Effector CD4-positive, alpha-beta T cell (primary cell): Measurements from ENCODE around the gene CDK14.

Experiments used
- DNase-seq: peaks from one replicate; pipeline ENCODE4 v3.0.0-alpha.2; 2020

Gene CDK14

GRCh38 chr7:91069146-91069545 is 473.0 kb downstream of the CDK14 start:
- DNase-seq = no peak

GRCh38 chr7:91079487-91079886 is 483.4 kb downstream of the CDK14 start:
- DNase-seq = no peak

- no peak for DNase-seq
Observed at GRCh38 chr7:91080351-91080750, 484.2 kb downstream of the CDK14 start.

GRCh38 chr7:91082038-91082437 is 485.9 kb downstream of the CDK14 start:
- DNase-seq = no peak

- DNase-seq = no peak
Observed at GRCh38 chr7:91082852-91083495, 486.9 kb downstream of the CDK14 start.

- no peak for DNase-seq
Observed at GRCh38 chr7:91083855-91084644, 487.9 kb downstream of the CDK14 start.

- no peak for DNase-seq
Observed at GRCh38 chr7:91085175-91085574, 489.1 kb downstream of the CDK14 start.

GRCh38 chr7:91086200-91086599 is 490.1 kb downstream of the CDK14 start:
- no peak for DNase-seq

GRCh38 chr7:91088156-91088555 is 492.0 kb downstream of the CDK14 start:
- DNase-seq = no peak

GRCh38 chr7:91088691-91089090 is 492.6 kb downstream of the CDK14 start:
- no peak for DNase-seq

GRCh38 chr7:91089382-91089963 is 493.4 kb downstream of the CDK14 start:
- DNase-seq = no peak

DNA sequence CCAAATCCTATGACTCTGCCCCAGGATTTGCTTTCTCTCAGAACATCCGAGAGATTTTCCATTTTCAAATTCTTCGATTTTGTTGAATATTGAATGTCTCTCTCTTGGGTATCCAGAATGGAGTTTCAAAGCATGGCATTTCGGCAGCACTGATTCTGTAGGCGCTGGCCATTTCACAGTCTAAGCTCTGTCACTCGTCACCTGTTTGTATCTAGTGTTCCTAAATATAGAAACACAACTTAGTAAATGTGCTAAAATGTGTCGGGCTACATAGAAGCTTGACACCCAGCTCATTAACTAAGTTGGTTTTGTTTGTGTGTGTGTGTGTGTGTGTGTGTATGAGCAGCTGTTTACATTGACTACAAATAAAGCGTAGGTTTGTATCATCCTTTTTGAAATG is 494.6 kb downstream of the CDK14 start:
- DNase-seq = no peak

DNA sequence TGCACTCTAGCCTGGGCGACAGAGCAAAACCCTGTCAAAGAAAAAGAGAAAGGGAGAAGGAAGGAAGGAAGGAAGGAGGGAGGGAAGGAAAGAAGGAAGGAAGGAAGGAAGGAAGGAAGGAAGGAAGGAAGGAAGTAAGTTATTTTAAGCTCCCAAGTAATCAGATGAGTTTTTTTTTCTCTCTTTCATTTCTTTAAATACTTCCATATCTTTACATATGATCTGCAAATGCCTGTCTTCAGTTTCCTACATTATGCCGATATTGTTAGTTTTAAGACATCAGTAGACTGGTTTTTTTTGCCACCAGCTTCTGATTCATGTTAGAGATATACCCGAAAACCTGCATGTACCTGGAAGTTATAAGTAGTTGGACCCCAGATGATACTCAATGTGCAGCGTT is 495.5 kb downstream of the CDK14 start:
- no peak for DNase-seq

GRCh38 chr7:91093181-91093580 is 497.1 kb downstream of the CDK14 start:
- no peak for DNase-seq

- no peak for DNase-seq
Observed at GRCh38 chr7:91098566-91098965, 502.4 kb downstream of the CDK14 start.

DNA sequence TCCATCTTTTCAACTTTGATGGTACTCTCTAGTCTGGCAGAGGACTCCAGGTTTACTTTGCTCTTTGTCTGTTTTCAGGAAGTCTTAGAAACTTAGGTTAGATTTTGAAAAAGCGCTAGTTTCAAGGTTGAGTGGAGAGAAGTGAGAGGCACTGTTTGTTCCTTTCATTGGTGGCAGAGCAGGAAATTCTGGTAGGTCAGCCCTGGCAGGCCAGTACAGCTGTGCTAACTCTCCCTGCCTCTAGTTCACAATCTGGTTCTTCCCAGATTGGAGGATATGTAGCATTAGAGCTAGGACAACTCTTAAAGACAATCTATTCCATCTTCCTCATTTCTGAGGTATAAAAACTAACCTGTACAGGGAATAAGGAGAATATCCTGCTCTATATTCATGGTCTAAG is 507.2 kb downstream of the CDK14 start:
- no peak for DNase-seq

- no peak for DNase-seq
Observed at GRCh38 chr7:91107460-91107859, 511.3 kb downstream of the CDK14 start.

DNA sequence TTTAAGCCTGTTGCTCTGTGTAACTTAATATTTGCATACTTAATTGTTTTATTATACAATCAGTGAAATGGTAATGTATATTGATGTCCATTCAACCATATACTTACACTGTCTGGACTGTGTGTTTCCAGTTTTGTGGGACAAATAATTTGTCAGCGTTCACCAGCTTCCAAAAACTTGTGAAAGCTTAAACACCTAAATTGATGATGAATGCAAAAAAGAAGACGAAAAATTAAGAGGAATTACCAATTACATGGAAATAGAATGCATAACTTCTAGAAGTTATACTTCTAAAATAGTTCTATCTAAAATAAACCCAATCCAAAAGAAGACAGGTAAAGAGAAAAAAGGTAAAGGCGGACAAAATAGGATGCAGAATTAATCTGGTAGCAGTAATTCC is 513.1 kb downstream of the CDK14 start:
- no peak for DNase-seq

- DNase-seq = no peak
Observed at GRCh38 chr7:91112902-91113341, 516.8 kb downstream of the CDK14 start.

DNA sequence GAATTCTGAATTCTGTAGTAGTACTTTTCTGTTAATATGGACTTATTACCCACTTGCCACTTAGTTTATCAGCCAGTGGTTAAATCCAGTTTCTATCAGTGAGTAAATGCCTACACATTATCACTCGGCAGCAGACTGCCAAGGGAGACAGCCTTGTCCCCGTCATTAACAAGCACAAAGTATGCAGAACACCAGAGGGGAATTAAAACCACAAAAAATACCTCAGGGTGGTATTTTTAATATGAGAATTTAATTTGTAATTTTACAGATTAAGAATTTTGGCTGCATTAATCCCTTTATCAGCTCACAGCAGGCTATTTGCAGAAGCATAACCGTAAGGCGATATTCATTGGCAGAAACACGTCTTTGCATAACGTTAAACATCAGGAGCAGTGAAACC is 518.1 kb downstream of the CDK14 start:
- DNase-seq = no peak

DNA sequence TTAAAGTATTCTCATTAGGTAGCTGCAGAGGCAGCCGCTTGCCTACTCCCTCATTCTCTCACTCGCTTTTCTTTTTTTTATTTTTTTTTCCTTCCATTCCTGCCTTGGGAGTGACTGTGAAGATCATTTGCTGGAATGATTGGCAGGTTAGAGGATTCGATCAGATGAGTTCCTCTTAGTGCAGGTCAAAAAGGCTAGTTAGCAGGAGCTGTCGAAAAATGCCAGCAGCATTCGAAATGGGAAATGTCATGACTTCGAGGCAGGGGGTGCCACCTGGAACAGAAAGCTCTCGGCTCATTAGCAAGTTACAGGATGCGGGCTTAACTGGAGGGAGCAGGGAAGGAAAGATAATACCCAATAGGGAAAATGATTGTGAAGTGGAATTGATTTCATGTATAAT is 530.6 kb downstream of the CDK14 start:
- no peak for DNase-seq

GRCh38 chr7:91127325-91127724 is 531.2 kb downstream of the CDK14 start:
- no peak for DNase-seq

DNA sequence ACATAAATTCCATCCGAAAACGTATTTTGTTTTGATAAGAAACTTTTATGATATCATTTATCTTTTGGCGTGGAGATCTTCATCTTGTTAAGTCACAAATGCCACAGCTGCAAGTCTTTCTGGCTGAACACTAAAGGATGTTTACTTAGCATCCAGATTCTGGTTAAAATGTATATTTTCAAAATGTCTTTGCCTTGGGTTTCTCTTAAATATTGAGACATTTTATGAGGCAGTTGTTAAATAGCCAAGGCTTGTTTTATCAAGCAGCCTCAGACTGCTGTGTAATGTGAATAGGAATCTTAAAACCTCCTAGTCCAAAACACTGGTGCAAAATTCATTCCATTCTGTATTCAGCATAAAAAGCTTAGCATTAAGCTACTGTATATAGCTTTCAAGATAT is 531.8 kb downstream of the CDK14 start:
- no peak for DNase-seq

DNA sequence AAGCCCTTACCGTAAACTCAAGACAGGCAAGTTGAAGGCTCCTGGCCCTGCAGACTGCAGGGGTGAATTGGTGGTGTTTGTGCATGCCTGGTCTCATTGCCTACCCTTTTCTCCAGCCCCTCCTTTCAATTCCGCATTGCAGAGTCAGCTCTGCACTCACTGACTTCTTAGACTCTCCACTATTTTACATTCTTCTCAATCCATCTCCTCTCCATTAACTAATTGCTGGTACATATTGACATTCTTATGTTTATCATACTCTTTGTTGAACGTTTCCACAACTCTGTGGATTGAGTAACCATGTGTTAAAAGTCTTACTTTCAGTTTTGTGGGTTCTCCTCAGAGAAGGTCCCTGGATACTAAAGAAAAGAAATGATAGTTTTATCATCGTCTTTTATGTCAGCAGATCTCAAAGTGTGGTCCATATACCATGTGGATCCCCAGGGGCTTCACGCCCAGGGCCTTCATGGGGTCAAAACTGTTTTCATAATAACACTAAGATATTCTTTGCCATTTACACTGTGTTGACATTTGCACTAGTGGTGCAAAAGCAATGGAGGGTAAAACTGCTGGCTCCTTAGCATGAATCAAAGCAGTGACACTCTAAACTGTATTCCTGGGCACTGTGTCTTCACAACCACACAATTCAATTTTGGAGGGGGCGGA is 532.7 kb downstream of the CDK14 start:
- DNase-seq = no peak
